ENCODE results near the gene CDX1.

Gene CDX1

GRCh38 chr5:150166650-150167511 is at the start of gene CDX1:
CDX1 (plus strand) TSS chr5:150166778; CDS start chr5:150166877, 99 bp downstream.
- DNase-seq (ENCODE audit: low read depth) = no peak

DNA sequence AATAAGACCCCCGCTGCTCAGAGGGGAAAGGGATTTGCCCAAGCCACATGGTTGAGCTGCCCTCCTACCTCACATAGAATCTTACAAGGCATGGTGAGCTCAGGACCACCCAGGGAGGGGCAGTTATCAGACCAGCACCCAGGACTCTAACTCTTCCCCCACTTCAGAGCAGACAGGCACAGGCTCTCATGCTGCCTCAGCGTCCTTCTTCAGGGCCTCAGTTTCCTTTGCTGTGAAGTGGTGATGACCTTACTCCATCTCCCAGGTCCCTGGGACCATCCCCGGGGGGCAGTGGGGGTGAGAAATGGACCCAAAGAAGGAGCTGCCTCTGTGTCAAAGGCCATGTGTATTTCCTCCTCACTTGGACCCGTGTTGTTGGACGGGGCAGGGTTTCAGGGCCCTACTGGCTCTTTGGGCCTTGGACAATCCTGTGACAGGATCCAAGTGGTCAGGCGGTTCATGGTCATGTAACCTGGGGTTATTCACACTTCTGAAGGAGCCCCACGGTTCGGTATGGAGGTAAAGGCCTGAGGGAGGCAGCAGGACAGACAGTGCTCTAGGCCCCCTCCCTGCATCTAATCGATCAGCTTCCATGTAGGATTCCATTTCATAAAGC is 48.5 kb upstream of the CDX1 start:
- no peak for DNase-seq (ENCODE audit: low read depth)

DNA sequence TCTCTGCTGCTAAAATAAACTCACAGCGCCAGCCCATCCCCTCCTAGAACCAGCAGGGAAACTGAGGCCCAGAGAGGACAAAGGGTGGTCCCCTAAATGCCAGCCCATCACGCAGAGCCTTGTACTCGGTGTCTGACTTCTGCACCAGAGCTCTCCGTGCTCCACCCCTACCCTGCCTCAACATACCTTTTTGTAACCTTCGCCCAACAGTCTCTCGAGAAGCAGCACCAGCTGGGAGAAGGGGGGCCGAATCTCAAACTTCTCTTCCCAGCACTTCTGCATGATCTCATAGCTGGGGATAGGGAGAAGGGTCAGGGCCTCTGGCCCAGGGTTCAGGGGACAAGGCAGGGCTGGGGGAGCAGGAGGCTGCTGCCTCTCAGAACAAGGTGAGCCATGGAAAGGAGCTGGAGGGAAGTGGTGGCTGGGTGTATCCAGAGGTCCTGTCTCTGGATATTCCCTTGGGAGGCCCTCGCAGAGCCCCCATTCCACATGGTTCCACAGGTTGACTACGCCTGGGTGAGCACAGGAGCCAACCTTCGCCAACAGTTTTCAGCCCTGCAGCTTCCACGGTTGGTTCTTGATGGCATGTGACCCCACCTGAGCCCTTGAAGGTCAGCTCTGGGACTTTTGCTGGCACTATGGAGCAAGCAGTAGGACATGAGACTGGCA is 47.9 kb upstream of the CDX1 start:
- DNase-seq (ENCODE audit: low read depth) = no peak

DNA sequence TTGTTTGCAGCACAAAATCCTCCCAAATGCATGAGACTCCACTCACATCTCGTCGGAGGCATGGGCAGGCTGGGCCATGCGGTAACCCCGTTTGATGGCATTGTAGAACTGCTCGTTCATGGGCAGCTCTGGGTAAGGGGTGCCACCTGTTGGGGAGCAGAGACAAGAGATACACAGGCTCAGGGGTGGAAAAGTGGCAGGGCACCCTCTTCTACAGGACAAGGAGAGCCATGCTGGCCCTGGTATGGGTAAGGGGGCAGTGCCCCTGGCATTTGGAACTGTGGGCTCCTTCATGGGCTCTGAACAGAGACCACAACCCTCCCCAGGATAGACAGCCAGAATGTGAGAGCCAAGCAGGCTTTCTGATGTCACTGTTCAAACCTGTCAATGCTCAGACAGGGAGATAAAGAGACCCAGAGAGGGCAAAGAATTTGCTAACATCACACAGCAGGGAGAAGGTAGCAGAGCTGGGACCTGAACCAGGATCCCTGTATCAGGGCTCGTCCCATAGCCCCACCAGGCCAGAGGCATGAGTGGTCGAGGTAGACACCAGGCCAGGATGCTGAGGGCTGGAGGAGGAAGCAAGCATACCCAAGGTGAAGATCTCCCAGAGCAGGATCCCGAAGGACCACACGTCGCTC is 47.0 kb upstream of the CDX1 start:
- DNase-seq (ENCODE audit: low read depth) = no peak

DNA sequence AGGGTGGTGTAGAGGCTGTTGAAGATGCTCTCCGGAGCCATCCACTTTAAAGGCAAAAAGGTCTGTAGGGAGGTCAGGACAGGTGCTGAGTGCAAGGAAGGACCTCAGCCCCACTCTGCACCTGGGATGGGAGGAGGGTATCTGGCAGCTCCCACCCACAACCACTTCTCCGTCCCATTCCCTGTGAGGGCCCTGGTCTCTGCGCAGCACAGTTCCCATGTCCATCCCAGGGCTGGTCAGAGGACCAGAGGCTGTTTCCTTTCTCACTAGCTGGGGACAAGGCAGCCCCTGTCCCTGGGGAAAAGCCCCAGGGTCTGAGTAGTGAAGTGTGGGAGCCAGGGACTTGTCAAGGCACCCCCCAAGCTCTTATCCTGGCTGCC is 46.5 kb upstream of the CDX1 start:
- no peak for DNase-seq (ENCODE audit: low read depth)

- DNase-seq (ENCODE audit: low read depth) = no peak
Observed at GRCh38 chr5:150120617-150121447, 45.7 kb upstream of the CDX1 start.

GRCh38 chr5:150121448-150122157 is 45.0 kb upstream of the CDX1 start:
- no peak for DNase-seq (ENCODE audit: low read depth)

DNA sequence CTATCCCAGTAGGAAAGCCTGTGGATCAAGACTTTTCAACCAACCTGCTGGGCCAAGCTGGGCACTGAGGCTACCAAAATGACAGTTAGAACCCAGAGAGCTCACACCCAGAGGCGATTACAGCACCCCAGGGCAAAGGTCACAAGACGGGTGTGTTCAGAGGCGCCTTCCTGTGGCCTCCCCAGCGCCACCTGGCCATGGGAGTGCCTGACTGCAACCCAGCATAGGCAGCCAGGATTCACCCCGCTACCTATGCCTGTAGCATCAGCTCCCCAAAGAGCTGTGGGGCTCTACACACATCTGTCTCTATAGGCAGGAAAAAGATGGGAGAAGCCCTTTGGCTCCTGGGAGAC is 44.4 kb upstream of the CDX1 start:
- DNase-seq (ENCODE audit: low read depth) = no peak

DNA sequence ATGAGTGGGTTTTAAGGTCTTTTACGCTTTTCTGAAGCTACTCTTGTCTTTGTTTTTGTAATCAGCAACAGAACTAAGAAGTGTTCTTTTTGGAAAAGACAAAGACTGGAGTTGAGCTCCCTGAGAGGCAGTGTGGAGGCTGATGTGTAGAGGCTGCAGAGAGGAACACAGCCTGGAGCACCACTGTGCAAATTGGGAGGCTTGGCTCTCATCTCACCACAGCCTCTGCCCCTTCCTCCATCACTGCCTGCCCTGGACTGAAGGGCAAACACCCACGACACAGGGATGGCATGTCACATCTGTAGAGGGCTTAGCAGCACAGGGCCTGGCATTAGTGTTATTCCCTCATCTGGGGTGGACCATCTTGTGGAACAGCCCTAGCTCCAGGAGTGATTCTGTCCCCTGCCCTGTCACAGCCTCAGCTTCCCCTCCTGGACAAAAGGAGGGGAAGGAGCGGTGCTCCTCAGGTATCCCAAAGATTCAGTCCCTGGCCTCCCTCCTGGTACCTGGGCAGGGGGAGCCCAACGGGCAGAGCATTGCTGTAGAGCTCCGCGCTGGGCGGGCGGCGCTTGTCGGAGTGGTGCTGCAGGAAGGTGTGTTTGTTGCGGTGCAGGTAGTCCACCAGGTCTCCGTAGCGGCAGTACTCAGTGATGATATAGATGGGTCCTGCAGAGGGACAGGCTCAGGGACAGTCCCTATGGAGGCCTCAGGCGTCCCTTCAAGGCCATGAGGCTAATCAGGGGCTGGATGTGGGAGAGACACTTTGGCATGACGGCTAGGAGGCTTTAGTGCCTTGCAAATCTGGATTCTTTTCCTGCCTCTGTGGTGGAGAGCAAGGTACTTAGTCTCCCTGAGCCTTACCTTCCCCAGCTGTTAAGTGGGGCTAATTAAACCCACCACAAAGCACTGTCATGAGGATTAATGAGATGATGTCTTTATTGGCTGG is 43.8 kb upstream of the CDX1 start:
- DNase-seq (ENCODE audit: low read depth) = no peak

GRCh38 chr5:150123542-150123941 is 43.0 kb upstream of the CDX1 start:
- DNase-seq (ENCODE audit: low read depth) = no peak

DNA sequence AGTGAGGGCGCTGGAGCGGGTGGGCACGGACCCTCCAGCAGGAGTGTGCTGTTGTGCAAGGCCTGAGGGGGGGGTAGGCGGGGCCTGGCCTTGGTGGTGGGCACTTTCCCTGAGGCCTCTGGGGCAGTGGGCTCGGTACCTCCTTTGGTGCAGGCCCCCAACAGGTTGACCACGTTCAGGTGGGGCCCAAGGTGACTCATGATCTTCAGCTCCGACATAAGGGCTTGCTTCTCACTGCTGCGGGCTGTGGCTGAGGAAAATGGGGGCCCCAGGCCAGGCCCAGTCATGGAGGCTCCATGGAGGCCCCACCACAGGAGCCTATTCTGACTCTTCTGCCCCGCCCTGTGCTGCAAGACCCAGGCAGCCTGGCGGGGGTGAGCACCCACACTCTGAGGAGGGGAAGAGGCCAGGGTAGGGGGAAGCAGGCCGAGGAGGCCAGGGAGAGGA is 42.4 kb upstream of the CDX1 start:
- no peak for DNase-seq (ENCODE audit: low read depth)

- DNase-seq (ENCODE audit: low read depth) = no peak
Observed at GRCh38 chr5:150124596-150124995, 42.0 kb upstream of the CDX1 start.

GRCh38 chr5:150125334-150125733 is 41.2 kb upstream of the CDX1 start:
- no peak for DNase-seq (ENCODE audit: low read depth)

DNA sequence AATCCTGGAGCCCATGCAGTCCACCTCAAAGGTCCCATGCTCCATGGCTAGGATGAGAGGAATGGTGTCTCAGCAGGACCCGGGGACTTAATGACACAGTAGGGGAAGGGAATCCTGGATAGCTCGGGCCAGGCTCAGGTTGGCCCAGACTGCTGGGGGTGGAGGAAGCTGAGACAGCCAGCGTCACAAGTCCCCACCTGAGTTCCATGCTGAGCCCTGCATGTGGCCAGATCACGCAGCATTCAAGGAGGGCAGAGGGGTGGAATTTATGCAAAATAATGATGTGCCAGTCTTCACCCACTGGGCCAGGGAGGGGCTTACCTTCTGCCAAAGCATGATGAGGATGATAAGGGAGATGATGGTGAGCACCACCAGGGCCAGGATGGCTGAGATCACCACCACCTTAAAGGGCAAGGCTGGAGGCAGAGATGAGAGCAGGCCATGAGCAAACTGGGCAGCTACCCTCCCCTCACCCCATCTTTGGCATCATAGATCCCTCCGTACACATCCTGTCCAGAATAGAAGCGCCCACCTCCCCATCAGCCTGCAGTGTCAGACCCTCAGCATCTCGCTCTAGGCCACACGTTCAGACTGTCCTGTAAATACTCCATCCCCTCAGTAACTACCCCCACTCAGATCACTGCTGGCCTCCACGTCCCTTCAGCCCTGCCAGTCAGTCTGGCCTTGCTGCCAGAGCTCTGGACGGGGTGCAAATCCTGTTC is 40.2 kb upstream of the CDX1 start:
- DNase-seq (ENCODE audit: low read depth) = no peak

- DNase-seq (ENCODE audit: low read depth) = no peak
Observed at GRCh38 chr5:150126921-150127265, 39.7 kb upstream of the CDX1 start.

DNA sequence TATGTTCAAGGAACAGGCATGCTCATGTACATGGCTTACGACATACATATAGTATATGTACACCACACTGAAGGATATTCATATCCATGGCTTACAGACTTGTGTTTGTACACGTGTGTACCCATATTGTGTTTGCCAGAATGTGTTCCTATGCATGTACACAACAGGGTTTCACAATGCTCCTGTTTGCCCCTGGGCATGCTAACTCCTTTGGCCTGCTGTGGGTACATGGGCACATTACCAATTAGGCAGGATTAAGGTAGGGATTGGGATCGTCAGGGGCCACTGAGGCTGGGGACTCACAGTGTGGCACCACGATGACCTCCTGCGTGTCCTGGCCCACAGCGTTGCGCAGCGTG is 37.1 kb upstream of the CDX1 start:
- no peak for DNase-seq (ENCODE audit: low read depth)

DNA sequence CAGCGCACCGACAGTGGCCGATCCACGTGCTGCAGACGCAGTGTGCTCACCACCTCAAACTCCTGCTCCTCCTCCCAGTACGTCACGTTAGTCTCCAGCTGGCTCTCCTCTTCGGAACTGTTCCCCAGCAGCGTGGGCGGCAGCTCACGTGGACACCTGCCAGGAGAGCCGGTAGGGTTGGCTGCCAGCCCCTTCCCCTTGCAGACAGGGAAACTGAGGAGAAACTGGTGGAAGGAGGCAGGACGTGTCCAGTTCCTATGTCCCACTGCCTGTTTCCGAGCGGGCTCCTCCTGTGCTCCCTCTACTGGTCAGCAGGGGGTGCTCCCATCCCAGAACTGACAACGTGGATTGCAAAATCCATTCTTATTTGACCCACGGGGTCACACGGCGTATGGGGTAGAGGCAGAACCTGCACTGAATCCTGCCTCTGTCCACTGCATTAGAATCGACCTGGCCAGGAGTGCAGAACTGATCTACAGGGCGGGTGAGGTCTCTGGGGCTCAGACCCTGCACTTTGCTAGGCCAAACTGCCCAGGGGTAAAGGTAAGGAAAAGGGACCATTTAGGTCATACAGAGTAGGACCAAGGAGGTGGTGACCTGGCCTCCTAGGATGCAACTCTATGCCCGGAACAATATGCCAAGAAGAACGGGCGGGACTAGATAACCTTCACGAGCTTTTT is 36.6 kb upstream of the CDX1 start:
- no peak for DNase-seq (ENCODE audit: low read depth)

DNA sequence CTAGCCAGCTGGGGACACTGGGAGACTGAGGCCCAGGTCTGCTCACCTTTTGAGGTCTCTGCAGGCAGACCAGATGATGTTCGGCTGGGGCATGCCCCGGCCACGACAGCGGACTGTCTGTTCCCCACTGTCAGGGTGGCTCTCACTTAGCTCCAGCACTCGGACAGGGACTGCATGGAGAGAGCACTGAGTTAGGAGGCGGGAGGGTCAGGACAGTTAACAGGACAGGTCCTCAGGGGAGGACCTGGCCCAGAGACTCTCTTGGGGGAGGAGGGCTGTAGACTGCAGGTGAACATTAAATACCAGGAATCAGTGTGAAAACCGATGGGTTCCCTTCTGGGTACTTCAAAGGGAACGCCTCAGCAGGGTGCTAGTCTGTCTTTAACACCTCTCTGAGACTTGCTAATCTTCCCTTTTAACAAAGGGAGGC is 36.1 kb upstream of the CDX1 start:
- no peak for DNase-seq (ENCODE audit: low read depth)

DNA sequence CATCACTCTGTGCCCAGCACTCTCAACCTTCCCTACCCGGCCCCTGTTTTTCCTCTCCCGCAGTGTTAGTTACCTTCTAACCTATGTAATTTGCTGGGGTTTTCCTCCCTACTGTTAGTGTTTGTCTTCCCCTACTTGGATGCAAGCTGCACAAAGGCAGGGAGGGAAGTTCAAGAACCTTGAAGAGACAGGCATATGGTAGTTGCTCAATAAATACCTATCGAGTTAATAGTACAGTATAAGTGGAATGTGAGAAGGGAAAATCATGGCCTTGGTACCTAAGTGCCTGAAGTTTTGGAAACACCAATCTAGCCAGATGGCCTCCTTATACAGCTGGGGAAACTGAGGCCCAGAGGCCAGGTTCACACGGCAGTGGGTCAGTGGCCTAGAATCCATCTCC is 35.1 kb upstream of the CDX1 start:
- no peak for DNase-seq (ENCODE audit: low read depth)

Measured in stimulated activated CD8-positive, alpha-beta memory T cell treated with anti-CD3 and anti-CD28 coated beads, Interleukin-12 subunit alpha, Interleukin-12 subunit beta, amount 100 ng/mL, for 1 hour (primary cell).